Stimulated activated CD4-positive, alpha-beta T cell treated with anti-CD3 and anti-CD28 coated beads, Interleukin-4, amount 100 ng/mL, for 1 hour (primary cell): ENCODE data around the gene BCAT1.

Experiments used
- DNase-seq: peaks from one replicate; pipeline ENCODE4 v3.0.0-alpha.2; 2020

The BCAT1 gene

GRCh38 chr12:24803430-24804245, 145.3 kb downstream of the BCAT1 start:
- DNase-seq = no peak

- DNase-seq = no peak
Observed at GRCh38 chr12:24798335-24798734, 150.6 kb downstream of the BCAT1 start.

GRCh38 chr12:24797901-24798300, 151.0 kb downstream of the BCAT1 start:
- no peak for DNase-seq

- DNase-seq = no peak
Observed at GRCh38 chr12:24796876-24797275, 152.0 kb downstream of the BCAT1 start.

GRCh38 chr12:24795699-24796347, 153.1 kb downstream of the BCAT1 start:
- no peak for DNase-seq

- no peak for DNase-seq
Observed at GRCh38 chr12:24791622-24792021, 157.3 kb downstream of the BCAT1 start.

- no peak for DNase-seq
Observed at GRCh38 chr12:24788886-24789285, 160.0 kb downstream of the BCAT1 start.

- no peak for DNase-seq
Observed at GRCh38 chr12:24780697-24781368, 168.1 kb downstream of the BCAT1 start.

GRCh38 chr12:24778486-24779304, 170.2 kb downstream of the BCAT1 start:
- DNase-seq = no peak

GRCh38 chr12:24777359-24777758, 171.5 kb downstream of the BCAT1 start:
- no peak for DNase-seq

- no peak for DNase-seq
Observed at GRCh38 chr12:24776861-24777260, 172.0 kb downstream of the BCAT1 start.

GRCh38 chr12:24775073-24775472, 173.8 kb downstream of the BCAT1 start:
- no peak for DNase-seq

GRCh38 chr12:24773996-24774395, 174.9 kb downstream of the BCAT1 start:
- DNase-seq = no peak

GRCh38 chr12:24772813-24773212, 176.1 kb downstream of the BCAT1 start:
- no peak for DNase-seq

- no peak for DNase-seq
Observed at GRCh38 chr12:24770821-24771220, 178.1 kb downstream of the BCAT1 start.

GRCh38 chr12:24770334-24770733, 178.6 kb downstream of the BCAT1 start:
- DNase-seq = no peak

- DNase-seq = no peak
Observed at GRCh38 chr12:24769682-24770081, 179.2 kb downstream of the BCAT1 start.

GRCh38 chr12:24768415-24768814, 180.5 kb downstream of the BCAT1 start:
- no peak for DNase-seq

- DNase-seq = no peak
Observed at GRCh38 chr12:24767016-24767415, 181.9 kb downstream of the BCAT1 start.

GRCh38 chr12:24764712-24765111, 184.2 kb downstream of the BCAT1 start:
- no peak for DNase-seq

GRCh38 chr12:24760606-24761378, 188.1 kb downstream of the BCAT1 start:
- no peak for DNase-seq

- DNase-seq = no peak
Observed at GRCh38 chr12:24760162-24760561, 188.7 kb downstream of the BCAT1 start.
